Keratinocyte (primary cell): ENCODE data around the gene SEC22A. TPM values are rescaled to one million over a fixed set of nuclear protein-coding genes. Genes with fewer than 3 reads are reported as not detected.

Source experiments
- DNase-seq: peaks from one replicate; pipeline ENCODE4 v3.0.0-alpha.2; 2011; ENCODE audit warnings: low read depth, missing footprints, low spot score
- FAIRE-seq: peaks from 2 replicates; lab custom pipeline; 2011; peaks lifted over from hg19 to GRCh38; lab: Jason Lieb, UNC
- H2AFZ ChIP-seq: 2 replicates; pipeline ENCODE4 v1.6.0; 2012; ENCODE audit warnings: low read length, control low read depth, inconsistent platforms; ENCODE audit not compliant: control insufficient read depth
- H3K27ac ChIP-seq: 2 replicates; pipeline ENCODE4 v1.5.1; 2011; ENCODE audit warnings: low read length; ENCODE audit not compliant: control insufficient read depth, insufficient read depth
- H3K27me3 ChIP-seq: 3 replicates; pipeline ENCODE4 v1.6.0; 2011; ENCODE audit warnings: low read length; ENCODE audit not compliant: control insufficient read depth, insufficient read depth; ENCODE audit errors: extremely low read depth
- H3K36me3 ChIP-seq, 2 experiments: 2 replicates in 1 of 2; 3 replicates in 1 of 2; pipeline ENCODE4 v1.5.1; 2011; ENCODE audit warnings: low read length in 2 of 2, mild to moderate bottlenecking in 1 of 2; ENCODE audit not compliant: control insufficient read depth in 2 of 2, insufficient read depth in 2 of 2; ENCODE audit errors: extremely low read depth in 1 of 2
- H3K4me1 ChIP-seq: 3 replicates; pipeline ENCODE4 v1.5.1; 2011; ENCODE audit warnings: low read length; ENCODE audit not compliant: control insufficient read depth, insufficient read depth; ENCODE audit errors: extremely low read depth
- H3K4me2 ChIP-seq: 3 replicates; pipeline ENCODE4 v1.6.0; 2011; ENCODE audit warnings: low read depth, low read length; ENCODE audit not compliant: control insufficient read depth, insufficient read depth; ENCODE audit errors: extremely low read depth
- H3K4me3 ChIP-seq, 3 experiments: fragments of 200-600 bp in 1 of 3; sonication (generic) in 1 of 3; 2 replicates in 2 of 3; 3 replicates in 1 of 3; pipeline ENCODE4 v1.5.1; 2011 to 2016; ENCODE audit warnings: low read length in 3 of 3, mild to moderate bottlenecking in 3 of 3, control low read depth in 2 of 3, inconsistent platforms in 1 of 3, low read depth in 1 of 3, mixed read lengths in 1 of 3, mixed run types in 1 of 3, moderate library complexity in 1 of 3; ENCODE audit not compliant: control insufficient read depth in 2 of 3, insufficient read depth in 2 of 3; ENCODE audit errors: extremely low read depth in 1 of 3
- H3K79me2 ChIP-seq: 2 replicates; pipeline ENCODE4 v1.6.0; 2012; ENCODE audit warnings: low read length; ENCODE audit not compliant: control insufficient read depth, insufficient read depth
- H3K9ac ChIP-seq: 3 replicates; pipeline ENCODE4 v1.6.0; 2011; ENCODE audit warnings: low read length; ENCODE audit not compliant: control insufficient read depth, insufficient read depth; ENCODE audit errors: extremely low read depth
- H3K9me1 ChIP-seq: 3 replicates; pipeline ENCODE4 v1.6.0; 2011; ENCODE audit warnings: low read length; ENCODE audit not compliant: control insufficient read depth, insufficient read depth; ENCODE audit errors: extremely low read depth
- H3K9me3 ChIP-seq: 2 replicates; pipeline ENCODE4 v1.5.1; 2012; ENCODE audit warnings: low read depth, low read length; ENCODE audit not compliant: control insufficient read depth
- H4K20me1 ChIP-seq: 3 replicates; pipeline ENCODE4 v1.6.0; 2011; ENCODE audit warnings: low read length; ENCODE audit not compliant: control insufficient read depth, insufficient read depth; ENCODE audit errors: extremely low read depth
- EZH2 ChIP-seq: IDR thresholded peaks from one replicate; pipeline ENCODE4 v1.6.1; 2012; ENCODE audit warnings: inconsistent platforms, mild to moderate bottlenecking, low read length, moderate library complexity
- dilution Hi-C: fragments of 300-500 bp; cut with MboI; formaldehyde crosslinking; loops from one replicate; pipeline ENCODE4 v1.7.0; 2020; ENCODE audit warnings: low sequenced_read_pairs; ENCODE audit not compliant: extremely low pct_ligation_motif_present
- polyA plus RNA-seq, 5 experiments: library from polyadenylated mRNA; depleted of rRNA in 3 of 5; stranded (reverse) in 3 of 5; stranded (forward) in 1 of 5; unstranded in 1 of 5; fragments of >200 nt; gene quantifications; 1 replicate in 1 of 5; 2 replicates in 3 of 5; 3 replicates in 1 of 5; pipeline versions ENCODE4 v1.2.1 to v1.2.3, GENCODE V29; 2011 to 2012; ENCODE audit warnings: missing spikeins in 2 of 5, low read depth in 1 of 5, low replicate concordance in 1 of 5
- TF ChIP-seq, protein P1 (sequence below), 3 experiments: IDR thresholded peaks in 1 of 3; conservative IDR thresholded peaks in 1 of 3; optimal IDR thresholded peaks in 1 of 3; 2 replicates in 2 of 3; 3 replicates in 1 of 3; pipeline versions ENCODE3 to v1.5.1; 2011; ENCODE audit warnings: low read length in 3 of 3, mild to moderate bottlenecking in 3 of 3, moderate library complexity in 2 of 3, control low read depth in 1 of 3, inconsistent platforms in 1 of 3; ENCODE audit not compliant: insufficient read depth in 2 of 3; ENCODE audit errors: extremely low read depth in 1 of 3

Gene SEC22A
- polyA plus RNA-seq, 1 donor (not counting 4 experiments of a cell fraction or from before 2014, with no cell fraction given): 32.9 TPM

DNA sequence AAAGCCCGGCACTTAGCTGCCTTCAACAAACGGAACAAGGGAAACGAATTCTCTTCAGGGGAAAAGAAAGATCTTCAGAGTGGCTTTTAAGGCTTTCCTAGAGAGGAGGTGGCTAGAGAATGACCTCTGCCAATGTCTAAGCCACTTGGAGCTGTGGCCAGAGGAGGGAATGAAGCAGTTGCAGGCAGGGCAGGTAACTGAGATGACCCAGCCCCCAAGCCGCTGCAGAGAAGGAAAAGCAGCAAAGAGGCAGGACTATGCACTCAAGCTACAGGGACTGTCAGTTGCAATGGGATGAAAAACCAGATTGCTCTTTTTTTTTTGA is 113.5 kb downstream of the SEC22A start:
- Histone ChIP-seq H3K4me2 (no peak overlapping the region), H3K27me3 (peaks cover 25% of the 10 kb centered on the region), H3K9ac (no peak overlapping the region), H3K9me1 (no peaks in the 10 kb centered on the region), H3K9me3 (no peaks in the 10 kb centered on the region), H4K20me1 (no peaks in the 10 kb centered on the region), H2AFZ (no peak overlapping the region), H3K27ac (no peak overlapping the region), H3K4me3 (no peak overlapping the region), H3K36me3 (no peaks in the 10 kb centered on the region), H3K79me2 (no peaks in the 10 kb centered on the region), H3K4me1 (no peaks in the 10 kb centered on the region)
- dilution Hi-C loops: no loop called here
- DNase-seq (no peak), FAIRE-seq (no peak)
- no peak for TF ChIP-seq EZH2
- TF ChIP-seq, protein P1, sequence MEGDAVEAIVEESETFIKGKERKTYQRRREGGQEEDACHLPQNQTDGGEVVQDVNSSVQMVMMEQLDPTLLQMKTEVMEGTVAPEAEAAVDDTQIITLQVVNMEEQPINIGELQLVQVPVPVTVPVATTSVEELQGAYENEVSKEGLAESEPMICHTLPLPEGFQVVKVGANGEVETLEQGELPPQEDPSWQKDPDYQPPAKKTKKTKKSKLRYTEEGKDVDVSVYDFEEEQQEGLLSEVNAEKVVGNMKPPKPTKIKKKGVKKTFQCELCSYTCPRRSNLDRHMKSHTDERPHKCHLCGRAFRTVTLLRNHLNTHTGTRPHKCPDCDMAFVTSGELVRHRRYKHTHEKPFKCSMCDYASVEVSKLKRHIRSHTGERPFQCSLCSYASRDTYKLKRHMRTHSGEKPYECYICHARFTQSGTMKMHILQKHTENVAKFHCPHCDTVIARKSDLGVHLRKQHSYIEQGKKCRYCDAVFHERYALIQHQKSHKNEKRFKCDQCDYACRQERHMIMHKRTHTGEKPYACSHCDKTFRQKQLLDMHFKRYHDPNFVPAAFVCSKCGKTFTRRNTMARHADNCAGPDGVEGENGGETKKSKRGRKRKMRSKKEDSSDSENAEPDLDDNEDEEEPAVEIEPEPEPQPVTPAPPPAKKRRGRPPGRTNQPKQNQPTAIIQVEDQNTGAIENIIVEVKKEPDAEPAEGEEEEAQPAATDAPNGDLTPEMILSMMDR (optimal IDR thresholded peaks at IDR 0.05 in 1 of 3, IDR thresholded peaks at IDR 0.05 in 1 of 3, conservative IDR thresholded peaks at IDR 0.05 in 1 of 3; ENCODE audit: extremely low read depth in 1 of 3, insufficient read depth in 2 of 3, low read length in 3 of 3): no peak

DNA sequence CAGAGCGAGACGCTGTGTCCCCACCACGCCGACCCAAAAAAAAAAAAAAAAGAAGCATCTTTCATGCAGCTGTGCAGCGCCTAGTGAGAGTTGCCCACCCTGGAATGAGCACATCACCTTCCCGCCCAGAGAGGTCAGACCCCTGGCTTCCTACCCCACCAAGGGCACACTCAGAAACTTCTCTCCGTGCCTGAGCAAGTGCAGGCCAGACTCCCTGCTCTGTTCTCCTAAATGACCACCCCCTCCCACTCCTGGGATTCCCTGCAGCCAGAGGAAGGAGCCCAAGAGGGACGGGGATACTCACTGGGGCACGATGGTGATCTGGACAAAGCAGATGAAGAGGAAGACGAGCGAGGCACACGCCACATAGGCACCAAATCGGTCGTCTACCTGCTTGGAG is 116.0 kb downstream of the SEC22A start:
- no peaks in the 10 kb centered on the region for H3K79me2 ChIP-seq
- H3K27ac ChIP-seq: no peak overlapping the region
- no peaks in the 10 kb centered on the region for H3K4me1 ChIP-seq
- dilution Hi-C loops: no loop called here
- no peak overlapping the region for H3K9ac ChIP-seq
- no peaks in the 10 kb centered on the region for H3K36me3 ChIP-seq
- no peak for TF ChIP-seq EZH2
- TF ChIP-seq, protein P1 (optimal IDR thresholded peaks at IDR 0.05 in 1 of 3, IDR thresholded peaks at IDR 0.05 in 1 of 3, conservative IDR thresholded peaks at IDR 0.05 in 1 of 3; ENCODE audit: extremely low read depth in 1 of 3, insufficient read depth in 2 of 3, low read length in 3 of 3): no peak
- no peak overlapping the region for H2AFZ ChIP-seq
- H3K4me3 ChIP-seq: no peak overlapping the region
- peaks cover 37% of the 10 kb centered on the region for H3K27me3 ChIP-seq
- FAIRE-seq (no peak), DNase-seq (no peak)
- H3K9me3 ChIP-seq: no peaks in the 10 kb centered on the region
- no peaks in the 10 kb centered on the region for H3K9me1 ChIP-seq
- no peaks in the 10 kb centered on the region for H4K20me1 ChIP-seq
- H3K4me2 ChIP-seq: no peak overlapping the region
